ENCODE measurements around the gene AACS. TPM values are rescaled to one million over a fixed set of nuclear protein-coding genes. Genes with fewer than 3 reads are reported as not detected.

The AACS gene
- total RNA-seq, 1 donor, result 12.0 TPM

DNA sequence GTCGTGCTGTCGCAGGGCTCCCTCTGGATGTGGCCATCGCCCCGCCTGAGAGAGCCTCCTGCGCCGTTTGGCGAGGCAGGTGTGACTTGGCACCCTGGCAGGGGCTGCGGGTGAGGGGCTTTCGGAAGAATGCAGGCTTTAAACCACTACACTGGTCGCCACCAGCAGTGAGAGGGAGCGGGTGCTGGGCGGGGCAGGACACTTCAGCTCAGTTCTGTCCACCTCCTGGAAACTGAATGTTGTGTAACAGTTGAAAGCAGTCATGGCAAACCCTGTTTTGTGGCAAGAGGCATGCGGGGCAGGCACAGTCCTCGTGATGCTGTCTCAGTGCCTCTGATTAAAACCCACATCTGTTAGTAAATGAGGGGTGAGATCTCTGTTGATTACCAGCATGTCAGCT lies 55.9 kb downstream of the AACS start:
- TF ChIP-seq, protein P1, sequence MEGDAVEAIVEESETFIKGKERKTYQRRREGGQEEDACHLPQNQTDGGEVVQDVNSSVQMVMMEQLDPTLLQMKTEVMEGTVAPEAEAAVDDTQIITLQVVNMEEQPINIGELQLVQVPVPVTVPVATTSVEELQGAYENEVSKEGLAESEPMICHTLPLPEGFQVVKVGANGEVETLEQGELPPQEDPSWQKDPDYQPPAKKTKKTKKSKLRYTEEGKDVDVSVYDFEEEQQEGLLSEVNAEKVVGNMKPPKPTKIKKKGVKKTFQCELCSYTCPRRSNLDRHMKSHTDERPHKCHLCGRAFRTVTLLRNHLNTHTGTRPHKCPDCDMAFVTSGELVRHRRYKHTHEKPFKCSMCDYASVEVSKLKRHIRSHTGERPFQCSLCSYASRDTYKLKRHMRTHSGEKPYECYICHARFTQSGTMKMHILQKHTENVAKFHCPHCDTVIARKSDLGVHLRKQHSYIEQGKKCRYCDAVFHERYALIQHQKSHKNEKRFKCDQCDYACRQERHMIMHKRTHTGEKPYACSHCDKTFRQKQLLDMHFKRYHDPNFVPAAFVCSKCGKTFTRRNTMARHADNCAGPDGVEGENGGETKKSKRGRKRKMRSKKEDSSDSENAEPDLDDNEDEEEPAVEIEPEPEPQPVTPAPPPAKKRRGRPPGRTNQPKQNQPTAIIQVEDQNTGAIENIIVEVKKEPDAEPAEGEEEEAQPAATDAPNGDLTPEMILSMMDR (IDR thresholded peaks at IDR 0.05; ENCODE audit: insufficient read depth, low read length), result no peak
- no peak for DNase-seq (ENCODE audit: low read depth)
- H3K4me3 ChIP-seq (ENCODE audit: low read depth, low read length), result no peak overlapping the region

DNA sequence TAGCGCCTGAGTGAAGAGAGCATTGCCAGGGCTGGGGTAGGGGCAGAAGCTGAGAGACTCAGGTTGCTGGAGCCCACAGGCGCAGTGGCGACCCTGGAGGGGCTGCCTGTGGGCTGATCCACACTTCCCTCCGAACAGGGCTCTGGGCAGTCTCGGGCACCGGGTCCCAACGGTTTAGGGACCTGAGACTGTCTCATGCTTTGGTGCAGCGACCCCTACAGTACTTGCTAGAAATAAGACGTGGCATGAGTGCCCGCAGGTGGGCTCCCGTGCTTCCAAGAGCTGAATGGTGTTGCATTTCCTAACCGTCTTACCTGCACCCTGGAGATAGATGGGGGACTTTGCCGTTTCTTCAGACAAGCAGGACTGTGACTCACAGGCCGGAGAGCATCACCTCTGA lies 57.4 kb downstream of the AACS start:
- no peak for DNase-seq (ENCODE audit: low read depth)
- H3K4me3 ChIP-seq (ENCODE audit: low read depth, low read length), result no peak overlapping the region
- TF ChIP-seq, protein P1 (IDR thresholded peaks at IDR 0.05; ENCODE audit: insufficient read depth, low read length), result no peak

DNA sequence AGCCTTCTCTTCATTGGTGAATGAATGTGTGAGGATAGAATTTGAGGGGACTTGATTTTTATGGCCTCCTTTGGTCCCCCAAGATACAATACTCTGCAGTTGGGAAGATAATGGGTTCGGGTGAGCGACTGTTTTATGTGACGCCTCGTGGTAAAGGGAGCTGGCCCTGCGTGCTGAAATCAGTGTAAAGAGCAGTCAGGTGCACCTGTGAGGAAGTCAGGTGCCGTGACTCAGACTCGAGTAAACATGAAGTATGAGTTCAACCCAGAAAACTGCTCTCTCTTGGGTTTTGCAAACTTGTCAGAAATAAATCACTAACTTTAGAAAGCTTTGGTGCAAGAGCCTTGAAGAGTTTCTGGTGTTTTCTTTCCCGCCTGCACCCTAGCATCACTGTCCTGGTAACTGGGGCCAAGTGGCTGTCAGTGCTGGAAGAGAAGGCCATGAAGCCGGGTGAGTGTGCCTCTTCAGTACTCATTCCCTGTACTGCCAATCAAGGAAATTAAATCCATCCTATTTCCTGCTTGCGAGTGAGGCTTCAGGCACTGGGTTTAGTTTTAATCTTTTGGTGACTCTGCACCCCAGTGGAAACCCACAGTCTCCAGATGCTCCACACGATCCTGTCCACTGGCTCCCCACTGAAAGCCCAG lies 59.2 kb downstream of the AACS start:
- no peak for DNase-seq (ENCODE audit: low read depth)
- TF ChIP-seq, protein P1 (IDR thresholded peaks at IDR 0.05; ENCODE audit: insufficient read depth, low read length), result no peak
- no peak overlapping the region for H3K4me3 ChIP-seq (ENCODE audit: low read depth, low read length)

DNA sequence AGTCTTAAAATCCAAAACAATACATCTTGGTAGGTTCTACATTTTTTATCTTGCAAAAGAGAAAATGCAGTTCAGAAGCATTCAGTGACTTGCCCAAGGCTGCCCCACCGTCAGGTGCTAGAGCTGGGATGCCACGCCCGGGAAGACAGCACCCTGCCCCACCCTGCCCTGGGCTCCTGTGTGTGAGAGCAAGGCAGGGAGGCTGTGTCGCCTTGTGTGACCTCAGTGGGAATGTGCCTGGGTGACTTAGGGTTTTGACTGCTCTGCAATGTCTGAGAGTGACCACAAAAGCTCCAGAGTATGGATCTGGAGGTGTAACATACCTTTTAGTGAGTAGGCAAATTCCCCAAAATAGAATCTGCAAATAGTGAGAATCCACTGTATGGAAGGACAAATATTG lies 60.0 kb downstream of the AACS start:
- H3K4me3 ChIP-seq (ENCODE audit: low read depth, low read length), result no peak overlapping the region
- TF ChIP-seq, protein P1 (IDR thresholded peaks at IDR 0.05; ENCODE audit: insufficient read depth, low read length), result no peak
- DNase-seq (ENCODE audit: low read depth), result no peak

DNA sequence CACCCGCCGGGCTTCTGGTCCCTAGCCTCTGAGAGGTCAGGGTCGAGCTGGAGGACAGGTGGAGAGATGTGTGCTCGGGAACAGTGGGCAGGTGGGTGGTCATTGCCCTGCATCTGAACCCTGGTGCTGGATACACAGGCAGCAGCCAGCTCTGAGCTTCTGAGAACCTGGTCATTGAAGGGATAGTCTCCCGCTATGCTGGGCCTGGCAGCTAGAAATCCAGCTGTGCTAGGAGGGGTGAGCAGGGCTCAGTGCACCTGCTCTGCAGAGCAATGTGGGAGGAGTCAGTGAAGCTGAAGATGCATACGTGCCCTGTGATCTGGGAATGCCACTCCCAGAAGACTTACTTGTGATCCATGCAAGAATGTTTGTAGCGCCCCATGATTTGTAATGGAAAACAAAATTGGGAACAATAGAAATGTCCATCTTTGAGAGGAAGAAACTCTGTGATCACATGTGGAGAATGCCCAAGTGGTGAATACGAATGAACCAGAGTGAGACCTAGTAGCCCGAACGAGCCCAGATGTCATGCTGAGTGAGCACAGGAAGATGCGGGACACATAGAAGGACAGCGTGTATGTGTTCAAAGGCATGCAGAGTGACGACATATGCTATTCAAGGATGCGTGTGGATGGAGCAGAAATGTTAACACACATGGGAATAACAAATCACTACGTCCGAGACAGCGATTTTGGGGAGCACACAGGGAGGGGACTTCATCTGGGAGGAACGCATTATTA lies 63.4 kb downstream of the AACS start:
- no peak overlapping the region for H3K4me3 ChIP-seq (ENCODE audit: low read depth, low read length)
- TF ChIP-seq, protein P1 (IDR thresholded peaks at IDR 0.05; ENCODE audit: insufficient read depth, low read length), result no peak
- no peak for DNase-seq (ENCODE audit: low read depth)

DNA sequence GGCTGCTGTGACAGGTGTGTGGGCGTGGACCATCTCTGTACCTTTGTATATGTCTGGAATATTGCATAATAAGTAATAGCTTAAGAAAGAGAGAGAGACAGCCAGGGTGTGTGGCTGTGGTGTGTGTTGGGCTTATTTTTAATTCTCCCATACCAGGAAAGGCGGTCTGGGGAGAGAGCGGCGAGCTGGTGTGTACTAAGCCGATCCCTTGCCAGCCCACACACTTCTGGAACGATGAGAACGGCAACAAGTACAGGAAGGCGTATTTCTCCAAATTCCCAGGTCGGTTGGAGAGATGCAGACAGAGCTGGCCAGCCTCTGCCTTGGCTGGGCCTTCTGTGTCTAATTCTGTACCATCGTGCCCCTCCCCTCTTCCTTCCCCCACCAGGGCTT lies 63.9 kb downstream of the AACS start:
- no peak overlapping the region for H3K4me3 ChIP-seq (ENCODE audit: low read depth, low read length)
- TF ChIP-seq, protein P1 (IDR thresholded peaks at IDR 0.05; ENCODE audit: insufficient read depth, low read length), result no peak

More for the DNA sequence above, 63.9 kb downstream of the AACS start:
- no peak for DNase-seq (ENCODE audit: low read depth)

Measured in fibroblast of the aortic adventitia (primary cell).